HG02571 (cell line): Measurements from ENCODE around the gene TRIM67.
"Not testable (repeated sequence)": the region's sequence is repeated elsewhere in the genome, so short reads cannot be mapped to it uniquely, and the experiment has no call there.

ENCODE experiments used
- ATAC-seq: cut with Tn5 transposase; IDR thresholded peaks from one replicate; pipeline ENCODE4 v1.9.1; 2021; ENCODE audit warnings: mild to moderate bottlenecking, moderate library complexity; ENCODE audit not compliant: unreplicated experiment

Gene TRIM67

DNA sequence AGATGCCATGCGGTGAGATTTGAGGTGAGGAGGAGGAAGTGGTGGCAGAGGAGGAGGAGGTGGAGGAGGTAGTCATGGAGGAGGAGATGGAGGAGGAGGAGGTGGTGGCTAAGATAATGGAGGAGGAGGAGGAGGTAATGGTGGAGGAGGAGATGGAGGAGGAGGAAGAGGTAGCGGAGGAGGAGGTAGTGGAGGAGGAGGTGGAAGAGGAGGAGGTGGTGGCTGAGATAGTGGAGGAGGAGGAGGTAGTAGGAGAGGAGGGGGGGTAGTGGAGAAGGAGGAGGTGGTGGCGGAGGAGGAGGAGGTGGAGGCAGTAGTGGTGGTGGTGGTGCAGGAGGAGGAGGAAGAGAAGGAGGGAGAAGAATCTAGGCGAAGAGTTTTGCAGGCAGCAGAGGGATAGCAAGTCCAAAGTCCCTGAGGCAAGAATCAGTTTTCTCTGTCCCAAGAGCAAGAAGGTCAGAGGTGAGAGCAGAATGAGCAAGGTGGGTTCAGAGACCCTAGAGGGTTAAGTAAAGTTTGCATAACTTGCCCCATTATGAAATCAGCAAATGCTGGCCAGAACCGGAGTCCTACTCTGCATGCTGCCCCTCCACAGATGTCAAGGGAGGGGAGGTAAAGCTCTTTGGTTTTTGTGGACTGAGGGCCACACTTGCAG lies 40.2 kb downstream of the TRIM67 start:
- no peak for ATAC-seq

DNA sequence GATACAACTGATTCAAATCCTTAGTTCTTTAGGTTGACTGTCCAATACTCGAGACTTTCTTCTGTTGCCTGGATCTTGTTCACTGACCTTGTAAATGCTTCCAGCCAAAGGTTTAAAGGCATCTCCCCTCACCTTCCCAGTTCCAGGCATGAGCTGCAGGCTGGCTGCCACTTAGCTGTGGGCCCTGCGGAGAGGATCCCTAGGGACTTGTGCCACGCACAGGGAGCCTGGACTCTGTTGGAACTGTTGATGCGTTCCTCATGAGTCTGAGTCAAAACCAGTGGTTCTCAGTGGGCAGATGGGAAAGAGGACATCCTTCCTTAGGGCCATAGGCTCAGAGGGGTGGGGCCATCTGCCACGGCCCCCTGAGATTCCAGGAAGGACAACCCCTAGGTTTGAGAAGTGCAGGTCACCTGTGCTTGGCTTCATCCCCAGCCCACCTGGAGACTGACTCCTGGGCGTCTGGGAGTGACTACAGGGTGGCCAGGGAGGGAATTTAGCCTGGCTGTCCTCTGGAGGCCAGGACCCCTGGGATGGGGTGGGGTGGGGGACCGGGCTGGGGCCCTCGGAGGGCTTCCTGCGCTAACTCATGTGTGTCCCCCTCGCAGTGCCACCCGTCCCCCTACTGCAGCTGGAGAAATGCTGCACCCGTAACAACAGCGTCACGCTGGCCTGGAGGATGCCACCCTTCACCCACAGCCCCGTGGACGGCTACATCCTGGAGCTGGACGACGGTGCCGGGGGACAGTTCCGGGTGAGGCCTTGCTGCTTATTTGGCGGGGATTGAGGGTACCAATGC lies 41.6 kb downstream of the TRIM67 start:
- no peak for ATAC-seq

DNA sequence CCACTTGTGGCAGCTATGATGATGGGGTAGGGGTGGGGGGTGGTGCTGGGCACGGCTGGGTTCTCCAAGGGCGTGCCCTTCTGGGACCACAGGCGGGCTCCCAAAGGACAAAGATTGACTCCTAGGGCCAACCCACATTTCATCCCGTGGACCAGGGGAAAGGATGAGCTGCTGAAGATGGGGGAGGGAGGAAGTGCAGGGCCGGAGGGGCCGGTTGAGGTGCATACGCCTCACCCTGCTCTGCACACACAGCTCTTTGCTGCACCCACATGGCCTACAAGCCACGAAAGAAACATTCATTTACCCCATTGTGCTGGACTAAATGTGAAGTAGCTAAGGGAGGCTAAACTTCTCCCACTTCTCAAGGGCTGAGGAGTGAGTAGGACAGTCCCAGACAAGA lies 45.0 kb downstream of the TRIM67 start:
- no peak for ATAC-seq

DNA sequence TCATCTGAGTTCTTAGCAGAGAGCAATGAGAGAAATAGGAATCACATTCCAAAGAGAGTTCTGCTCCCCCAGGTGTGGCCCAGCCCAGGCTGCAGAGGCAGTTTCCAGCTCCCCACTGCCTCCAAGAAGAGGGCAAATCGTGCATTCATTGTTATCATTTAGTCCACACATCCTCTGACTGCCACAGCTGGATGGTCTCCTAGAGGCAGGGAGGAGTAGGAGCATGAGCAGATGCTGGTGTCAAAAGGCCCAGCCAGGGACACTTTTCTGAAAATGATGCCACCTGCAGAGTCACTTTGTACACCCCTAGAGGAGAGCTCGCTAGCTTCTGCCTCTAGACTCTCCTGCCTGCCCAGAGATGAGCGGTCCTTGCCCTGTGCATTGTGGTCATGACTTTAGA lies 45.6 kb downstream of the TRIM67 start:
- no peak for ATAC-seq

DNA sequence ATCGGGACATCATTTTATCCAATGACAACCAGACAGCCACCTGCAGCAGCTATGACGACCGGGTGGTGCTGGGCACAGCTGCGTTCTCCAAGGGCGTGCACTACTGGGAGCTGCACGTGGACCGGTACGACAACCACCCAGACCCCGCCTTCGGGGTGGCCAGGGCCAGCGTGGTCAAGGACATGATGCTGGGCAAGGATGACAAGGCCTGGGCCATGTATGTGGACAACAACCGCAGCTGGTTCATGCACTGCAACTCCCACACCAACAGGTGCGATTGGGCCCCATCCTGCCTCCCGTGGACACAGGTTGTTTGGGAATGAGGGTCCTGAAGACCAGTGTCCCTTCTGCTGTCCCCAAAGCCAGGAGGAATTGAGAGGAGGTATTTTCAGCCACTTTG lies 47.1 kb downstream of the TRIM67 start:
- no peak for ATAC-seq

DNA sequence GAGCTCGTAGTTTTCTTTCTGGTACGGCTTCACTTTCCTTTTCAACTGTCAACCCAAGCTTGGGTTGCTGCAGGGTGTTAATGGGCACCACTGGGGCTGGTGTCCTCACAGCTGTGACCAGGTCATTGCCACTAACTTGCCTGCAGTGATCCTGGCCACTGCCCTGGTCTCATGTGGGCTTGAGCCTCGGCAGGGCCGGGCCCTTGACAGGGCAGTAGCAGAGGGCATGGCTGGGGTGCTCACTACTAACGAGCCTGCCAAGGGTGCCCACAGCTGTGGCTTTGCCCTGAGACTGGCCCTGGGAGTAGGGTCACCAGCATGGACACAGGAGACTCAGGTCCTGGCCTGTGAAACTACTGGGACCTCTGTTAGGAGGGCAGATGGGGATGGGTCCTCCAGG lies 47.7 kb downstream of the TRIM67 start:
- ATAC-seq: no peak

DNA sequence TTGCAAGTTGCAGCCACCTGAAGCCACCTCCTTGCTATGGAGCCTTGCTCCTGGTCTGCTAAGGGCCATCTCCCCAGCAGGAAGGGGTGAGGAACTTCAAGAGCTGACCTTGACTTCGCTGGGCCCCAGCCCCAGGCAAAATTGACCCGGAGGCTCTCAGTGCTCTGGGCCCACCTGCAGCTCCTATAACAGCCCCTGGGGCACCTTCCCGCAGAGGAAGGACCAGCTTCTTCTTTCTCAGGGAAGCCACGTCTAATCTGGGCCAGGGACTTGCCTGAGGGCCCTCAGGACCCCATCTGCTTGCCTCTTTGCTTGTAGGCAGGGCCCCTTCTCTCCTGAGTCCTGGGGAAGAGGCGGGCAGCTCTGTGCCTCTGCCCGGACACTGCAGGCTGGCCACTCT lies 48.3 kb downstream of the TRIM67 start:
- no peak for ATAC-seq

DNA sequence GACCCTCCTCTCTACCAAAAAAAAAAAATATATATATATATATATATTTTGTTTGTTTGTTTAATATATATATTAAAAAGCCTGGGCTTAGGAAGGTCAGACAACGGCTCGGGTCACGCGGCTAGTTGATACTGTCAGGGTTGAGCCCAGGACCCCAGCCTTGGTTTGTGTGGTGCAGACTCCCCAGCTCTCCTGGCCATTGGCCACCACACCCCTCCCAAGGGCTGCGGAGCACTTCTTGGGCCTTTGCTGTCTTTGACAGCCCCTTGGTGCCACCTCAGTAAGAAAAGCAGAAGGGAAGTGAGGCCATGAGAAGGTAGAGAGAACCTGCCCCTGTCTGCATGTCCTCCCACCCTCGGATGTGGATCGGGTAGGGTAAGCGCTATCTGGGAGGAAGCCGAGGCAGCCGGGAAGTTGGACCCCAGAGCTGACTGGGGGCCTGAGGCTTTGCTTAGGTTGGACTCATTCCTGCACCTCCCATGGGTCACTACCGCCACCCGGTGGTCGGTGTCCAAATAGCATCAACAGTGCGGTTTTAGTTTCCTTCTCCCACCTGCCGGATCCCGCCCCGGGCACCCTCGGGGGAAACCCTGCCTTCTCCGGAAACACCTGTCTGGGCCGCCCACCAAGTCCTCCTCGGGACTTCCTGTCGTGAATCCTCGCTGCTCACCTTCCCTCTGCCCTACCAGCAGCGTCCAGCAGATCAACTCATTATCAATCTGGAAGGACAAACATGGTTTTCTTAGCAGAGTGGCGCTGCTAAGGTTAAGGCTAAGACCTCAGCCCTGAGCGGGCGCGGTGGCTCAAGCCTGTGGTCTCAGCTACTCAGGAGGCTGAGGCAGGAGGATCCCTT lies 49.4 kb downstream of the TRIM67 start:
- ATAC-seq: peak; percentile 84

DNA sequence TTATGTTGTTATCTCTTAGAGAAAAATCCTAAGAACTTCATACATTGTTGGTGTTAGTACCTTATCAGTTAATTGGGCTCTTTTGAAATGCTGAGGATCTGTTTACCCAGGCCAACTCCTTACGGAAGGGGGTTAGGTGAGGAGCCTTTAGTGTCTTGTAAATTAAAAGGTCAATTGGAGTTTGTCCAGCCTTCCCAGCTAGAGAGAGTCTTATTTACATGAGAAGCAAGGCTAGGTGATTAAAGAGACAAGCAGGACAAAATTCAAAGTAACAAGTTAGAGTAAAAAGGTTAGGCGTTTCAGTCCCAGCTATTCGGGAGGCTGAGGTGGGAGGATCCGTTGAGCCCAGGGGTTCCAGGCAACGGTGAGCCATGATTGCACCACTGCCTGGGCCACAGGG lies 50.4 kb downstream of the TRIM67 start:
- not testable (repeated sequence) for ATAC-seq

DNA sequence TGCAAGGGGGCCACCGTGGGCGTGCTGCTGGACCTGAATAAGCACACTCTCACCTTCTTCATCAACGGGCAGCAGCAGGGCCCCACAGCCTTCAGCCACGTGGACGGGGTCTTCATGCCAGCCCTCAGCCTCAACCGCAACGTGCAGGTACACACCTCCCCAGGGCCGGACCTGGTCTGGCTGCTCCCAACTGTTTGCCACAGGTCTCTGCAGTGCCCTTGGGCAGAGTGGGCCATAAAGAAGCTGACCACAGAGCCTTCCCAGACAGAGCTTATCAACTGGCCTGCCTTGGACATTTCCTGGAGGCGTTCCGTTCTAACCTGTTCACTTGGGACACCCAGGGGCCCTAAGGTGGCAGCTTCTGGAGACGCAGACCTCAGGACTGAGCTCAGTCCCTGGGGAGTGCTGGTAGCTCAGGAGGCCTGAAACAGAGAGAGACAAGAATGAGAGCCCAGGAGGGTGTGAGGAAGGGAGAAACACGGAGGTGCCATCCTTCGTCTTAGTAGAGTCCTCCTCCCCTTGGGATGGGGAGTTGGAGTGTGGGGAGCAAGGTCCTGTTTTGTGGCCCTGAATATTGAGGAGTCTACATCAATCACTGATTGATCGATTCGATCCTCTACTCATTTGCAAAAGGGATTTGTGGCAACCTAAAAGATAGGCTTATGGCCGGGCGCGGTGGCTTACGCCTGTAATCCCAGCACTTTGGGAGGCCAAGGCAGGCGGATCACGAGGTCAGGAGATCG lies 52.1 kb downstream of the TRIM67 start:
- ATAC-seq: no peak

DNA sequence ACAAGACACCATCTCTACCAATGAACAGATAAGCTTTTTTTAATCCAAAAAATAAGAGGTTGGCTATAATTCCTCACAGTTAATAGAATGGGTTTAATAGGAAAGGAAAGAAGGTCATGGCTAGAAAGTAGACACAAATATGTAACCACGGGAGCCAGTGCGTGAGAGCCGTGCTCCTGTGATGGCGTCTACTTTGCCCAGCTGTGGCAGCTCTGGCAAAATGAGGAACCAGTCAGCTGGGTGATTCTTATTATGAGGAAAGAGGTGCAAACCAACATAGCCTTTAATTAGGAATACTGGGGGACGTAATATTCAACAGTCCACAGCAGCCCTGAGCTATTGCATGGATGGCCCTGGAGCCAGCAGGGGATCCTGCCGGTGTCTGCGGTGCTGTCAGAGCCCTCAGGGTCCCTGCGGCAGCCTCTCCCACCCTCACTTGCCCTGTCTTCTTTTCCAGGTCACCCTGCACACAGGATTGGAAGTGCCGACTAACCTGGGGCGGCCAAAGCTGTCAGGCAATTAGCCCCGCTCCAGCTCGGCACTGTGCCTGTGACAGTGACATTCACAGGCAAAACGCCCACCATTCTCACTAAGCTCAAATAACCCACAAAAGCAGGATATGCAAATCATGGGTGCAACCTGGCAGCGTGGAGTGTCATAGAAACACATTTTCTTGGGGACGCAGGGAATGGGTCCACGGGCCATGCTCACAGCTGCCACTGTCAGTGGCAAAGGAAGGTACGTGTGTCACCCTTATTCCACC lies 53.2 kb downstream of the TRIM67 start:
- ATAC-seq: no peak

DNA sequence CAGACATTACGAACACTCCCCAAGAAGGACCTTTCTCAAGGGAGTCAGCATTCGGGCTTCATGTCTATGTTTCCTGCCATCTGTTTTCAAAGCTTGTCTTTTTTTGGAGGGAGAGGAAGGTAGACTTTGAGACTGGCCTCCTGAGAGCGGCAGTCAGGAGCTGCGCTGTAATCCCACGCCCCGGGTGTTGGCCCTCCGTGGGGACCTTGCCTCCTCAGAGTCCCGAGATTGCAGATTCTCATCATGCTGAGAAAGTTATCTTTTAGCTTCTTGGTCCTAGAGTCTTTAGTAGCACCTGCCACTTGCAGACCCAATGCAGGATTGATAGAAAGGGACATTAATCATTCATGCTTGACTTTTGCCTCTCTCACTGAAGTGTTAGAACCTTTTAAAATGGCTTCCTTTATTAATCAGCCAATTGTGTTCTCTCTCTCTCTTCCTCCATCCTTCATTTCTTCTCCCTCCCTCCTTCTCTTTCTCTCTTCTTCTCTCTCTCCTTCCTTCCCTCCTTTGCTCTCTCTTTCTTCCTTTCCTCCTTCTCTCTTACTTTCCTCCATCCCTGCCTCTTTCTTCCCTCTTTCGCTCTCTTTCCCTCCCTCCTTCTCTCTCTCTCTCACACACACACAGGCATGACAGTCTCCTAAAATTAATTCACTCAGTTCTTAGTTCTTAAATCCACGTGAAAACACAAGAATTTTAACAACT lies 54.0 kb downstream of the TRIM67 start:
- no peak for ATAC-seq

DNA sequence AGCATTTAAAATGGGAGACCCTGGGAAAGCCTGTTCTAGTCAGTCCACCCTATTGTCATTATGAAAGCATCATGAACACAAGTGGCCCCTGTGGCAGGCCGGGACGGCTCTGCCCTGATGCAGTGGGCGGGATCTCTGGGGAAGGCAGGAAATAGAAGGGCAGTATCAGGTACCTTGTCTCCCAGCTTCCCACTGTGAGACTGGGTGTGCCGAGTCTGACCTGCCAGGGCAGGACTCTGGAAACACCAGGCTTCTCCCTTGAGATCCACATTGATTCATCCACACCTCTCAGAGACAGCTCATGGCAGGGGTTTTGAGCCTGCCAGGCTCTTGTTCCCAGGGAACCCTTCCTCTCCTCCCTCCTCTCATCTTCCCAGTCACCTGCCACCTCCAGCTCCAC lies 54.6 kb downstream of the TRIM67 start:
- ATAC-seq: no peak

DNA sequence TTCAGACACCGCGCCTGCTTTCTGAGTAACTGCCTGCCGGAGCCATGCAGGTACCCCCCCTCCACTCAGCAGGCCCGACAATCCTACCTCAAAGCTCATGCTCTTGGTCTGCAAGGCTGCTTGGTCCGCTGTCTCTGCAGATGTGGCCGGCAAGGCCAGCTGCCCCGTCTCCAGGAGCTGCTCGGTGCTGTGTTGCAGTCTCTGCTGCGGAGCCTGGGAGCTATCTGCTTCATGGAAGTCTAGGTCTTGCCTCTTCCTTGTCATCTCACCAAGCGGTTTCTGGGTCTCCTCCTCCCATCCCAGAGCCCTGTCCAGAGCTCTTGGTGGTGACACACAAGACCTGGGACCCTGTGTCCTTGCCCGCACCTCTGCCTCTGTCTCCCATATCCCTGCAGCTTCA lies 55.2 kb downstream of the TRIM67 start:
- no peak for ATAC-seq

DNA sequence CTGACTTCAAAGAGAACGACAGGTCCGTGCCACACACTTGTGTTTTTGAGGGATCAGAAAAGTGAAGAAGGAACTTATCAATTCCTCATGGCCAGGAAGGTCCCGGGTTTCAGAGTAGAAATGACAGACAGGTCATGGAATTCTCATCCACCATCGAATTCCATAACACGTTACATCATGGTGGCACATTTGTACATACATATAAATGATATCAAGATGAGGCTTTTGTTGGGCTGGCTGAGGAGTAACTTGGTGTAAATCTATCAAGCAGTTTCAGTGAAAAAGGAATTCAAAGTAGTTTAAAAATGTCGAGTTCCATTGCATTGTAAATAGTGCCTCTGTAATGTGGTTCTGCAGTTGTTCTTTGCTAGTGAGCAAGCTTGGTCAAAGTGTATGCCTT lies 56.2 kb downstream of the TRIM67 start:
- ATAC-seq: no peak

DNA sequence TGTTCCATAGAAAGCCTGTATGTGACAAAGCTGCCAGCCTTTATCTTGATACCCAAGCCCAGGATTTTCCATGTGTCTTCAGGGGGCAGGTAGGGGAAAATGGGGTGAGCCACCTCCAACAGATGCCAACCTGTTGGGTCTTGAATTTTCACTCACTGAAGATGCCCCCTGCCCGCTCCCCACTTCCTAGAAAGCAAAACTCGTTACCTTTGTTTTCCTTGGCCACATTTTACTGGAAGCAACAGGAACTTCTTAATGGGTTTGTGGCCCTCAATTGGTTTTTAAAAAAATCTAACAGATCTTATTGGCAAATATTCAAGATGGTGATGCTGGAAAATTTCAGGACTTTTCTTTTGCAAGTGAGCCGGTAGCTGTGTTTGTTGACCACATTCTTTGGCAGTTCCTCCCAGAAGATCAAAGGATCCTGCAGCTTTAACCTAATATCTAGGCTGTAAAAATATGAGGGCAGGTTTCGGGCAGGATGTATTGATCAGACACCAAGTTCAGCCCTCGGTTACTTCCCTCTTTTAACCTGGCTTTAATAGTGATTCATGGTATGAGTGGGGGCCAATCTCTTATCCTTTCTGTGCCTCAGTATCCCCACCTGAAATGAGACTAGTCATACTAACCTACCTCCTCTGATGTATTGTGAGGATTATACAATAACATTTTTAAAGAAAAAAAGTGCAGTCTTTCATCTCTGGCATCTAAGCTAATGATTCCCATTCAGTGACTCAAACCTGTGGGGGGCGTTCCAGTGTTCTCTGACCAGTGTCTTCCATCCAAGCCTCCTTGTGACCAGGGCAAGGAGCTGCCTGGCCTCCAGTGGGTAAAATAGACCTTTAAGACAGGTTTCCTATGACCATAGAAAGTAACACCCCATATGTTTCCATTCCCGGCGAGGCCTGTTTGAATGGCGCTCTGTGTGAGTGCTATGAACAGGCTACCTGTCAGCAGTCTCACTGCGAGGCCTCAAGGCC lies 57.9 kb downstream of the TRIM67 start:
- no peak for ATAC-seq

DNA sequence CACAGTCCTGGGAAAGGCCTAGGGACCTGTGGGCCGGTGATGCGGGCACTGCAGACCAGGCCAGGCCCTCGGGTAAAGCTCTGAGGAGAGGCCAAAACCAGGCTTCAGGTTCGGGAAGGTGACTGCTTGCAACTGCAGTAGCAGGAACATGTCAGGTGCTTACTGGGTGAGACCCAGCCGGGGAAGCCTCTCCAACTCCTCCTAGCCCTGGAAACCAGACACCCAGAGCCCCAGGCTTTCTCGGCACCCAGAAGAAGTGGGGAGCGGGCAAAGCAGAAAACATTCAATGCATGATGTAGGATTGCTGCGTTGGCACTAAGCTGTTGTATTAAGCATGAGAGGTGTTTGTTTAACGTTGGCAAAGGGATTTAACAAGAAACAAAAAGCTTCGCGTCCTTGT lies 58.9 kb downstream of the TRIM67 start:
- no peak for ATAC-seq

DNA sequence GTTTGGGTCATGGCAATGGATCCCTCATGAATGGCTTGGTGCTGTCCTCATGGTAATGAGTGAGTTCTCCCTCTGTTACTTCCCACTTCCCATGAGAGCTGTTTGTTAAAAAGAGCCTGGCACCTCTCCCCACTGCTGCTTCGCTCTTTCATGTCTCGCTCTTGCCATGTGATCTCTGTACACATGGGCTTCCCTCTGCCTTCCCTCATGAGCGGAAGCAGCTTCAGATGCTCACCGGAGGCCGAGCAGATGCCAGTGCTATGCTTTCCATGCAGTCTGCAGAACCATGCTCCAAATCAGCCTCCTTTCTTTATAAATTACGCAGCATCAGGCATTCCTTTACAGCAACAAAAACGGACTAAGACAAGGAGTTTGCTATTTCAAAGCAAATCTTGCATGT lies 64.3 kb downstream of the TRIM67 start:
- ATAC-seq: no peak

DNA sequence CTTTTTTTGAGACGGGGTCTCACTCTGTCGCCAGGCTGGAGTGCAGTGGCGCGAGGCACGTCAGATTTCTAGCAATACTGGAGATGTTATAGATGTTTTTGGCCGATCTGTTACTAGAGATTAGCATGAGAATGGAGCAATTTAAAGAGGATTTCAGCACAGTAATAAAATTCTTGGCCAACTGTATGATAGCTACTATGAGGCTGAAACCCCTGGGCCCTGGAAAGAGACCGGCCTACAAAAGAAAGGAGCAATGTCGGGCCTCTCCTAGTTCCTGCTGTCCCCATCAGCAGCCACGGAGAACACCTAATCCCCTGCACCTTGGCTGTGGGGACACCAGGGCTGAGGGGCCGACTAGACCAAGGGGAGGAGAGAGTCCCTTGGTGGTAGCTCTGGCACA lies 69.7 kb downstream of the TRIM67 start:
- no peak for ATAC-seq
